BE2C (cell line): ENCODE measurements around the gene TMIE.

Experiments used
- DNase-seq: peaks from one replicate; pipeline ENCODE4 v3.0.0-alpha.2; 2020
- H3K27me3 ChIP-seq: fragments of 250-450 bp; sonication (Bioruptor Pico); 2 replicates; pipeline ENCODE4 v1.5.1; 2020; ENCODE audit warnings: mild to moderate bottlenecking
- H3K36me3 ChIP-seq: fragments of 250-450 bp; sonication (Bioruptor Pico); 2 replicates; pipeline ENCODE4 v1.5.1; 2020; ENCODE audit warnings: mild to moderate bottlenecking
- H3K4me1 ChIP-seq: fragments of 250-450 bp; sonication (Bioruptor Pico); 2 replicates; pipeline ENCODE4 v1.5.1; 2020
- H3K4me3 ChIP-seq: 2 replicates; pipeline ENCODE4 v1.5.1; 2011; ENCODE audit warnings: low read depth, low read length
- H3K9me3 ChIP-seq: fragments of 250-450 bp; sonication (Bioruptor Pico); 2 replicates; pipeline ENCODE4 v1.5.1; 2020
- TF ChIP-seq, protein P1 (sequence below): IDR thresholded peaks from 2 replicates; pipeline ENCODE4 v1.5.1; 2012; ENCODE audit warnings: mild to moderate bottlenecking, low read depth, low read length

TMIE gene

DNA sequence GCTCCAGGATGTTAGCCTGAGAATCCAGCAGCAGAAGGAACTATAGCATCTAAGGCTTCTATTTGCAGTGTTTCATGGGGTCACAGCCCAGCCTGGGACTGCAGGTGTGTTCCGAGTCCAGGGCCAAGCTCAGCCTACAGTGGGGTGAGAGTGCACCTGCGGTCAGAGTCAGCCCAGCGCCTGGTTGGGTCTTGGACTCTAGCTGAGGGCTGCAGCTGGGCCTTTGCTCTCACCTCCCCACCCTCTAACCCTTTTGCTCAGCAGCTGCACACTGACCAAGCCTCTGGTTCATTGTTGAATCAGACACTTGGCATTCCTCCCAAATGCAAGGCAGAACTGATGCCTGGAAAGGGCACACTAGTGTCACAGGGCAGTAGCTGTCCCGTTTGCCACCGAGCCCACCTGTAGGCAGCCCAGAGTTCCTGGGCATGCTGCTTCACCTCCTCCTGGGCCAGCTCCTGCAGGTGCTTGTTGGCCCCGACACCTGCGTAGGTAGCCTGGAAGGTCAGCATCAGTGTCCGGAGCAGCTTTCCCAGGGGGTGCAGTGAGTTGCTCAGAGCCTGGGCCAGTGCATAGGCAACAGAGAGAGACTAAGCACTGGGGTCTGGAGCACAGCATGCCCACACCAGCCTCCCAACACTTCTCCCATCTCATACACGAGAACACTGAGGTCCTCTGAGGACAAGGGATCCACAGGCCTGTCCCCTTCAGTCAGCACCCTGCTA is 25.2 kb upstream of the TMIE start:
- no peak for DNase-seq
- H3K36me3 ChIP-seq = no peaks in the 10 kb centered on the region
- no peaks in the 10 kb centered on the region for H3K27me3 ChIP-seq
- H3K4me3 ChIP-seq = no peak overlapping the region
- TF ChIP-seq, protein P1, sequence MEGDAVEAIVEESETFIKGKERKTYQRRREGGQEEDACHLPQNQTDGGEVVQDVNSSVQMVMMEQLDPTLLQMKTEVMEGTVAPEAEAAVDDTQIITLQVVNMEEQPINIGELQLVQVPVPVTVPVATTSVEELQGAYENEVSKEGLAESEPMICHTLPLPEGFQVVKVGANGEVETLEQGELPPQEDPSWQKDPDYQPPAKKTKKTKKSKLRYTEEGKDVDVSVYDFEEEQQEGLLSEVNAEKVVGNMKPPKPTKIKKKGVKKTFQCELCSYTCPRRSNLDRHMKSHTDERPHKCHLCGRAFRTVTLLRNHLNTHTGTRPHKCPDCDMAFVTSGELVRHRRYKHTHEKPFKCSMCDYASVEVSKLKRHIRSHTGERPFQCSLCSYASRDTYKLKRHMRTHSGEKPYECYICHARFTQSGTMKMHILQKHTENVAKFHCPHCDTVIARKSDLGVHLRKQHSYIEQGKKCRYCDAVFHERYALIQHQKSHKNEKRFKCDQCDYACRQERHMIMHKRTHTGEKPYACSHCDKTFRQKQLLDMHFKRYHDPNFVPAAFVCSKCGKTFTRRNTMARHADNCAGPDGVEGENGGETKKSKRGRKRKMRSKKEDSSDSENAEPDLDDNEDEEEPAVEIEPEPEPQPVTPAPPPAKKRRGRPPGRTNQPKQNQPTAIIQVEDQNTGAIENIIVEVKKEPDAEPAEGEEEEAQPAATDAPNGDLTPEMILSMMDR = no peak
- no peaks in the 10 kb centered on the region for H3K4me1 ChIP-seq
- H3K9me3 ChIP-seq = no peaks in the 10 kb centered on the region

DNA sequence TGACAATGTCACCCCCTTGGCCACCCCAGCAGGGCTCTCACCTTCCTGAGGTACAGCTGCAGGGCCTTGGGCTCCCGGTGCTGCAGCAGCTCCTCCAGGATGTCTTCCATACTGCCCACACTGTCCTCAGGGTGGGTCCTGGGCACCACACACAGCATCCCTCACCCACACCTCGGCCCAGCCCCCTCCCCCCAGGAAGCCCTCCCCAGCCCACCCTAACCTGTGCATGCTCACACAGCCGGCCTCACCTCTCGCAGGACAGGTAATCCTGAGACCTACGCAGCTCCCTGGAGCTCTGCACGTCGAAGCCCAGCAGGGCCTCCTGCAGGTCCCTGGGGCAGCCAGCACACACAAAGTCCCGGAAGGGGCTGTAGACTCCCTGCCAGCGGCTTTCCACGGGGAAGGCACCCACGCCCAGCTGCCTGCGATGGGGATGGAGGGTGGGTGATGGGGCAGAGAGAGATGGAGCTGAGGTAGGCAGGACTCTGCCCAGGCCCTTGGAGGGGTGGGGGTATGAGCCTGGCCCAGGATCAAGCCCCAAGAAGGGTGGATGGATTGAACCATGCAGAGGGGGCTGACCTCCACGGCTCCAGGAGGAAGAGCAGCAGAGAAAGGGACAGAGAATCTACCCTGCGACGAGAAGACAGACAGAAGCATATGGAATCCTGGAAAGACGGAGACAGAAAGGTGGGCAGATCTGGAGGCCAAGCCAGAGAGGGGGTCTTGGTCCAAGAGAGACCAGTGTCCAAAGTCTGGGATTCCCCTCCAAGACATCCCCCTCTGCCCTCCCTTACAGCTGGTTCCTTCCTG is 24.4 kb upstream of the TMIE start:
- TF ChIP-seq, protein P1 = no peak
- H3K27me3 ChIP-seq = no peaks in the 10 kb centered on the region
- H3K4me1 ChIP-seq = no peaks in the 10 kb centered on the region
- DNase-seq = no peak
- no peak overlapping the region for H3K4me3 ChIP-seq
- no peaks in the 10 kb centered on the region for H3K9me3 ChIP-seq
- H3K36me3 ChIP-seq = no peaks in the 10 kb centered on the region

DNA sequence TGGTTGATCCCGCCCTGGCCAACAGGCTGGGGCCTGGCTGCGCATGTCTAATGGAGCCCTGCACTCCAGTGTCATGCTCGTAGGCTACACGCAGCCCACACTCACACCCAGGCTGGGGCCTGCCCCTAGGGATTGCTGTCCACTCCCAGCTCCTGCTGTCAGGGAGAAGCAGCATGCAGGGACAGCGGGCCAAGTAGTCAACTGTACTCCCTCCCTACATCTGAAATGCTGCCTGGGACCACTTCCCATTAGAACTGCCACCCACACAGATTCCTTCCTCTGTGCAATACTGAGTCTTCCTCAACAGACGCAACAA is 23.8 kb upstream of the TMIE start:
- TF ChIP-seq, protein P1 = no peak
- DNase-seq = no peak
- Histone ChIP-seq H3K9me3 (no peaks in the 10 kb centered on the region), H3K27me3 (no peaks in the 10 kb centered on the region), H3K4me1 (no peaks in the 10 kb centered on the region), H3K36me3 (no peaks in the 10 kb centered on the region), H3K4me3 (no peak overlapping the region)

DNA sequence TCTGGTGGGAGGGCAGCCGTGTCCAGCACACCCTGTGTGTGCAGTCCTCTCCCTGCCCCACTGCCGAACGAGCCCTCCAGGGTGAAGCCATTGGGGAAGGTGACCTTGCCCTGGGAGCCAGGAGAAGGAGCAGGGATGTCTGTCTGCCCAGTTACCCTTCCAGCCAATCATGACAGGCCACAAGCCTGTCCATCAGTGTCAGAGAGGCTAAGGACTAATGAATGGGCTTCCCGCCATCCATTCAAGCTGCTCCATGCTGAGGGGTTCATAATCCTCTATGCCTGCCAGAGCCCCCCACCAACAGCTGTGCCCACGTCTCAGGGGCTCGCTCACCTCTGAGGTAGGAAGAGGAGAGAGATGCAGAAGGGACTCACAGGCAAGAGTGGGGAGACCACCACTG is 22.9 kb upstream of the TMIE start:
- no peaks in the 10 kb centered on the region for H3K27me3 ChIP-seq
- H3K9me3 ChIP-seq = no peaks in the 10 kb centered on the region
- H3K4me3 ChIP-seq = no peak overlapping the region
- TF ChIP-seq, protein P1 = no peak
- no peaks in the 10 kb centered on the region for H3K36me3 ChIP-seq
- DNase-seq = no peak
- H3K4me1 ChIP-seq = no peaks in the 10 kb centered on the region

DNA sequence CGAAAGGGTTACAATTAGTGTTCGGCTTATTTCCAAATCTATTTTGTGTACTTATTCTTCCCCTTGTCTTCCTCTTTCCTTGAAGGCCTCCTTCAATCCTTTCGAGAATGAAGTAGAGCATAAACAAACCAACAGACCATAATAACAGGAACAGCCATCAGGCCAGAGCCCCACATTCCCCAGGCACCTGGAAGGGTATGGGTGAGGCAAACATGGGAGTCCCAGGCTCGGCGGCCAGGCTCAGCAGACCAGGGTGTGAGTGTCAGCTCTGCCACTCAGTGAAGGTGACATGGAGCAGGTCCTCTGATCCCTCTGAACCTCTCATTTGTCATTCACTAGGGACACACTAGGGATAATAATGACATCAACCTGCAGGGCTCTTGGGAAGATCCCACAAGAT is 21.5 kb upstream of the TMIE start:
- TF ChIP-seq, protein P1 = no peak
- Histone ChIP-seq H3K4me3 (no peak overlapping the region), H3K27me3 (no peaks in the 10 kb centered on the region), H3K4me1 (no peaks in the 10 kb centered on the region), H3K36me3 (no peaks in the 10 kb centered on the region), H3K9me3 (no peaks in the 10 kb centered on the region)
- no peak for DNase-seq

DNA sequence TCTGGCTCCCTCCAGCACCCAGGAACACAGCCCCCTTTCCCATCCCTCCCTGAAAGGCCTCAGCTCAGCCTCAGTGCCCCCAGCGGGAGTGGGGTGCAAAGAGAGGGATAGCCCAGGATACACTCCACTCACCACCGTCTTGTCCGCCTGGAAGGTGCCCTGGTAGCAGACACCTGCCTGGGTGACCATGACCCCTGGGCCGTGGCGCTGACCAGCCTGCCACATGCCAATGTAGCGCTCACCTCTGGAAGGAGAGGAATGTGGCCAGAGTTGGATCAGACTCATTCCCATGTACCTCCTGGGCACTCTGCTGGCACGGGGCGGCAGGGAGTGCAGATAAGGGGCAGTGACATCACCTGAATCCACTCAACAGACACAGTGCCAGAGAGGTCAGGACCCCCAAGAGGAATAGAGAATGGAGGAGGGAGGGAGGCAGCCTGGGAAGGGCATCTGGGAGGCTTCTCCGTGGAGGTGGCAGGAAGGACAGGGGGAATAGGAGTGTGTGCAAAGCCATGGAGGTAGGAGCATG is 20.8 kb upstream of the TMIE start:
- H3K4me3 ChIP-seq = no peak overlapping the region
- no peaks in the 10 kb centered on the region for H3K27me3 ChIP-seq
- no peak for DNase-seq
- no peaks in the 10 kb centered on the region for H3K4me1 ChIP-seq
- no peaks in the 10 kb centered on the region for H3K36me3 ChIP-seq
- TF ChIP-seq, protein P1 = no peak
- no peaks in the 10 kb centered on the region for H3K9me3 ChIP-seq
